Measurements from ENCODE around the gene ERVFRD-1. TPM values are rescaled to one million over a fixed set of nuclear protein-coding genes. Genes with fewer than 3 reads are reported as not detected.
"Not testable (repeated sequence)": the region's sequence is repeated elsewhere in the genome, so short reads cannot be mapped to it uniquely, and the experiment has no call there.

ERVFRD-1 gene
- total RNA-seq, 6 donors from 2014 or later, result 0.46 to 1.3 (median 0.61) TPM; not detected in 2

DNA sequence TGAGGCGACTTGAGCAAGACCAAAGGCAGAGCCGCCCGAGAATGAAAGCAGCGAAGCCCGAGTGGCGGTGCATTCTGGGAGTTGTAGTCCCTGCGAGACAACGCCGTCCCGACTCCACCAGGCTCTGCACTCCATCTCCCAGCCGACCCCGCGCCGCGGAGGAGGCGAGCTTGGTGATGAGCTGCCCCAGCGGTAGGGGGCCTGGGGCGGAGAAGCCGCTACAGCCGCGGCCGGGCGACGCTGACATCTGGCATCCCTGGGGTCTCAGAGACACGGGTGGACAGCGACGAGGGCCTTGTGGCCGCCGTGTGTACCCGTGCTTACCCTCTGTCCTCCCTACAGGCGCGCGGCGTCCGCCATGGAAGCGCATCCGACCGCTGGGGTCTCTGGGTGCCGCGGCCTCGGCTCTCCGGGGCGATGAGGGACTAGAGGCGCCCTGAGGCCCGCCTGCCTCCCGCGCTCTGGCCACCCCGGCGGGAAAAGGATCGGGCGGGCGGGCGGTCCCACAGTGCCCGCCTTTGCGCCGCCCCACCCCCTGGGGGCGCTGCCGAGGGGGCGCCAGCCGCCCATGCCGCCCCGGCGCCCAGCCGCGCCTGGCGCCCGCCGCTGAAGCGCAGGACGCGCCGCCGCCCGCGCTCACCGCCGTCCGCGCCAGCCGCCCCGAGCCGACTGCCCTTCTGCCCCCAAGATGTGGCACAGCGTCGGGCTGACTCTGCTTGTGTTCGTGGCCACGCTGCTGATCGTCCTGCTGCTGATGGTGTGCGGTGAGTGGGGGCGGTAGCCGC, 17.7 kb downstream of the ERVFRD-1 start, which contains the start of gene SMIM13:
Gene SMIM13, plus strand, starts transcription at position 209 of the 785 bp plus-strand sequence. Its CDS starts 480 bp downstream, at position 689.
- peaks cover 14 to 28% (median 17%) of the 10 kb centered on the region in 4 donors for H3K4me1 ChIP-seq
- WGBS, 2 donors, result 0% methylated on average over 6 to 27 of the region's 90 CpGs

DNA sequence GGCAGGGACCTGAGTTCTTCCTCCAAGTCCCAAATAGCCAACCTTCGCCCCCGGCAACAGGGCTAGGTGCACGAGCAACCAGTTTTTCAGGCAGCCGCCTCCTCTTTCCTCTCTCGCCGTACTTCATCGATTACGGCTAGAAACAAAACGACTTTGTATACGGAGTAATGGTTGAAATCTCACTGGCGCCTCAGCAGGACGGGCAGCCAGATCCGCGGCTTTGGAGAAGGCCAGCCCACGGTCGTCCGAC, 18.2 kb downstream of the ERVFRD-1 start:
- H3K4me1 ChIP-seq, result peaks cover 14 to 28% (median 17%) of the 10 kb centered on the region in 4 donors
- DNase-seq, result no peak
- H3K27ac ChIP-seq, result peak overlapping the region; percentile 93 to 96 (median 94)
- H3K9me3 ChIP-seq, result no peaks in the 10 kb centered on the region
- peak in 1 of 2 donors; percentile 5 for ATAC-seq (ENCODE audit: low FRiP score in 2 of 2)
- H3K27me3 ChIP-seq, result no peaks in the 10 kb centered on the region
- no peak for TF ChIP-seq EP300 (IDR thresholded peaks at IDR 0.05)
- TF ChIP-seq, protein P1, sequence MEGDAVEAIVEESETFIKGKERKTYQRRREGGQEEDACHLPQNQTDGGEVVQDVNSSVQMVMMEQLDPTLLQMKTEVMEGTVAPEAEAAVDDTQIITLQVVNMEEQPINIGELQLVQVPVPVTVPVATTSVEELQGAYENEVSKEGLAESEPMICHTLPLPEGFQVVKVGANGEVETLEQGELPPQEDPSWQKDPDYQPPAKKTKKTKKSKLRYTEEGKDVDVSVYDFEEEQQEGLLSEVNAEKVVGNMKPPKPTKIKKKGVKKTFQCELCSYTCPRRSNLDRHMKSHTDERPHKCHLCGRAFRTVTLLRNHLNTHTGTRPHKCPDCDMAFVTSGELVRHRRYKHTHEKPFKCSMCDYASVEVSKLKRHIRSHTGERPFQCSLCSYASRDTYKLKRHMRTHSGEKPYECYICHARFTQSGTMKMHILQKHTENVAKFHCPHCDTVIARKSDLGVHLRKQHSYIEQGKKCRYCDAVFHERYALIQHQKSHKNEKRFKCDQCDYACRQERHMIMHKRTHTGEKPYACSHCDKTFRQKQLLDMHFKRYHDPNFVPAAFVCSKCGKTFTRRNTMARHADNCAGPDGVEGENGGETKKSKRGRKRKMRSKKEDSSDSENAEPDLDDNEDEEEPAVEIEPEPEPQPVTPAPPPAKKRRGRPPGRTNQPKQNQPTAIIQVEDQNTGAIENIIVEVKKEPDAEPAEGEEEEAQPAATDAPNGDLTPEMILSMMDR (IDR thresholded peaks at IDR 0.05), result no peak
- peak in 1 of 4 donors; percentile 60 for TF ChIP-seq POLR2A (IDR thresholded peaks at IDR 0.05)
- no peak for TF ChIP-seq POLR2AphosphoS5 (IDR thresholded peaks at IDR 0.05)
- no peaks in the 10 kb centered on the region for H3K36me3 ChIP-seq
- peak overlapping the region; percentile 41 to 79 (median 70) for H3K4me3 ChIP-seq
- 0% methylated on average over 5 to 17 of the region's 17 CpGs for WGBS, 2 donors

More for the DNA sequence above, 17.7 kb downstream of the ERVFRD-1 start, which contains the start of gene SMIM13:
- ATAC-seq (ENCODE audit: low FRiP score in 2 of 2) (peak; percentile 99), DNase-seq (peak; percentile 97 to 99)
- TF ChIP-seq POLR2AphosphoS5 (IDR thresholded peaks at IDR 0.05), result peak; percentile 61 to 88
- TF ChIP-seq, protein P1 (IDR thresholded peaks at IDR 0.05), result peak; percentile 80 to 92 (median 91)
- TF ChIP-seq EP300 (IDR thresholded peaks at IDR 0.05), result no peak
- TF ChIP-seq POLR2A (IDR thresholded peaks at IDR 0.05), result peak in 2 of 4 donors; percentile 56 to 83
- H3K9me3 ChIP-seq, result no peaks in the 10 kb centered on the region
- H3K36me3 ChIP-seq, result no peaks in the 10 kb centered on the region
- peak within 1 kb of the TSS; percentile 93 to 96 (median 94) for H3K27ac ChIP-seq
- H3K4me3 ChIP-seq, result peak within 1 kb of the TSS; percentile 62 to 89 (median 78)
- H3K27me3 ChIP-seq, result no peaks in the 10 kb centered on the region

DNA sequence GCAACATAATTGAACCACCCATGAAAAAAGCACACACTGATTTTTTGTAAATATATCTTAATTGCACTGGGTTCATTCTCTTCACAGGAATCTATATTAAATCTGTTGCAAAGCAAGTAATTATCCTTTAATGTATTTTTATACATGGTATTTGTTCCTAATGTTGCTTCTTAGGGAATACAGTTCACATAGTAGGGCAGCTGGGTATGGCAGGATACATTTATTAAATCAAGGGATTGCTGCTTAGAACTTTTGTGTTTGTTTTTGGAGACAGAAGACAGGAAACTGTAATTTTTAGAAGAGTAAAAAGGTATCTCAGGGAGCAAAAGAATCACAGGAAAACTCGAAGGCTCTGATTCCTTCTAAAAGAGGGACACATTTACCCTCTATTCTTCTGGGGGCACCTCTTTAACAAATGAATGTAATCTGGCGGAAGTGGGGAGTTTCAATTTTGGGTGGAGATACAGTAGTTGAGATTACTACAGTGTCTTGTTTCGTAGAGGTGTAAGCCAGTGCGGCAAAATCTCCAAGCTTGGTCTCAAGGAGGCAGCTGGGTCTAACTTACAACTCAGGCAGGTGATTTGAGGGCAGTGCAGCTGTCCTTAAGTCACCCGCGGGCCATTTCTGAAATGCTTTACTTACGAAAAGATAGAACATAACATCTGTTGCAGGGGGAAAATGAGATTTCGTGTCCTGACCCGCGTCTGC, 18.7 kb downstream of the ERVFRD-1 start:
- no peaks in the 10 kb centered on the region for H3K9me3 ChIP-seq
- ATAC-seq (ENCODE audit: low FRiP score in 2 of 2), result peak; percentile 6 to 42
- 4 to 5% methylated on average over 7 to 10 of the region's 10 CpGs for WGBS, 2 donors
- peaks cover 14 to 28% (median 17%) of the 10 kb centered on the region in 4 donors for H3K4me1 ChIP-seq
- H3K36me3 ChIP-seq, result no peaks in the 10 kb centered on the region
- TF ChIP-seq, protein P1 (IDR thresholded peaks at IDR 0.05), result no peak
- TF ChIP-seq POLR2A (IDR thresholded peaks at IDR 0.05) (no peak), POLR2AphosphoS5 (IDR thresholded peaks at IDR 0.05) (no peak)
- no peaks in the 10 kb centered on the region for H3K27me3 ChIP-seq
- H3K4me3 ChIP-seq, result peak overlapping the region; percentile 41 to 79 (median 70)
- DNase-seq, result peak in 1 of 2 donors; percentile 52
- peak overlapping the region; percentile 93 to 96 (median 94) for H3K27ac ChIP-seq

DNA sequence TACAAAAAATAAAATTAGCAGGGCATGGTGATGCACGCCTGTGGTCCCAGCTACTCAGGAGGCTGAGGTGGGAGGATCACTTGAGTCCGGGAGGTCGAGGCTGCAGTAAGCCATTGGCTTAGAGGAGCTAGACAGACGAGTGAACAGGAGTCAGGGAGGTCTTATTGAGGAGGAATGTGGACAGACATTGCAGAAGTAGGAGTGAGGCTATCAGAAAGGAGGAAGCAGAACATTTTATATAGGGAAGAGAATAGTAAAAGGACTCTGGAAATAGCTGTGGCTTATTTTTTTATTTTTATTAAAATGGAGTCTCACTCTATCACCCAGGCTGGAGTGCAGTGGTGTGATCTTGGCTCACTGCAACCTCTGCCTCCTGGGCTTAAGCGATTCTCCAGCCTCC, 20.4 kb downstream of the ERVFRD-1 start:
- H3K4me1 ChIP-seq, result peaks cover 14 to 22% (median 17%) of the 10 kb centered on the region in 4 donors
- WGBS, 2 donors, result 92 to 95% methylated on average over 5 of the region's 5 CpGs
- H3K27me3 ChIP-seq; DNase-seq; H3K27ac ChIP-seq; ATAC-seq (ENCODE audit: low FRiP score in 2 of 2); H3K9me3 ChIP-seq; H3K36me3 ChIP-seq; H3K4me3 ChIP-seq: not testable (repeated sequence)

DNA sequence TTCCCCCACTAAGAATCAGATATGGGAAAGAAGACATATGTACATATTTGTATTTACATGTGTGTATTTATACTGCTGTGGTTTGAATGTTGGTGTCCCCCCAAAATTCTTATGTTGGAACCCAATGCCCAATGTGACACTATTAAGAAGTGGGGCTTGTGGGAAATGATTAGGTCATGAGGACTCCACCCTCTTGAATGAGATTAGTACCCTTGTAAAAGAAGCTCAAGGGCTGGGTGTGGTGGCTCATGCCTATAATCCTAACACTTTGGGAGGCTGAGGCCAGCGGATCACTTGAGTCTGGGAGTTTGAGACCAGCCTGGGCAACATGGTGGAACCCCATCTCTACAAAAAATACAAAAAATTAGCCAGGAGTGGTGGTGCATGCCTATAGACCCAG, 21.8 kb downstream of the ERVFRD-1 start:
- H3K4me1 ChIP-seq, result peaks cover 1 to 7% (median 7%) of the 10 kb centered on the region in 4 donors
- no peak for TF ChIP-seq POLR2AphosphoS5 (IDR thresholded peaks at IDR 0.05)
- no peak for TF ChIP-seq POLR2A (IDR thresholded peaks at IDR 0.05)
- no peak overlapping the region for H3K27ac ChIP-seq
- no peaks in the 10 kb centered on the region for H3K9me3 ChIP-seq
- DNase-seq (no peak), ATAC-seq (ENCODE audit: low FRiP score in 2 of 2) (no peak)
- H3K4me3 ChIP-seq, result no peak overlapping the region
- no peaks in the 10 kb centered on the region for H3K36me3 ChIP-seq
- 62 to 89% methylated on average over 1 of the region's 1 CpG for WGBS, 2 donors
- H3K27me3 ChIP-seq, result no peaks in the 10 kb centered on the region

DNA sequence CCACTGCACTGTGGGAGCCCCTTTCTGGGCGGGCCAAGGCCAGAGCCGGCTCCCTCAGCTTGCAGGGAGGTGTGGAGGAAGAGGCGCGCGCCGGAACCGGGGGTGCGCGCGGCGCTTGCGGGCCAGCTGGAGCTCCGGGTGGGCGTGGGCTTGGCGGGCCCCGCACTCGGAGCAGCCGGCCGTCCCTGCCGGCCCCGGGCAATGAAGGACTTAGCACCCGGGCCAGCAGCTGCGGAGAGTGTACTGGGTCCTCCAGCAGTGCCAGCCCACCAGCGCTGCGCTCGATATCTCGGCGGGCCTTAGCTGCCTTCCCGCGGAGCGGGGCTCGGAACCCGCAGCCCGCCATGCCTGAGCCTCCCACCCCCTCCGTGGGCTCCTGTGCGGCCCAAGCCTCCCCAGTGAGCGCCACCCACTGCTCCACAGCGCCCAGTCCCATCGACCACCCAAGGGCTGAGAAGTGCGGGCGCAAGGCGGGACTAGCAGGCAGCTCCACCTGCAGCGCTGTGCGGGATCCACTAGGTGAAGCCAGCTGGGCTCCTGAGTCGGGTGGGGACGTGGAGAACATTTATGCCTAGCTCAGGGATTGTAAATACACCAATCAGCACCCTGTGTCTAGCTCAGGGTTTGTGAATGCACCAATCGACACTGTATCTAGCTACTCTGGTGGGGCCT, 24.2 kb downstream of the ERVFRD-1 start:
- not testable (repeated sequence) for H3K4me3 ChIP-seq; H3K4me1 ChIP-seq; H3K27ac ChIP-seq; H3K9me3 ChIP-seq; H3K27me3 ChIP-seq; H3K36me3 ChIP-seq; ATAC-seq (ENCODE audit: low FRiP score in 2 of 2)
- WGBS, 2 donors, result 61 to 86% methylated on average over 24 to 32 of the region's 47 CpGs
- DNase-seq, result peak in 1 of 2 donors; percentile 78

Measured in upper lobe of left lung (tissue), 6 donors.